ENCODE results near the gene SDE2. TPM values are rescaled to one million over a fixed set of nuclear protein-coding genes. Genes with fewer than 3 reads are reported as not detected.
"Not testable (repeated sequence)": the region's sequence is repeated elsewhere in the genome, so short reads cannot be mapped to it uniquely, and the experiment has no call there.

Gene SDE2
- total and polyA plus RNA-seq, 2 donors (not counting 1 experiment from before 2014, with no cell fraction given), result 10.0 to 26.0 TPM

GRCh38 chr1:226017070-226017469 lies 17.9 kb upstream of the SDE2 start:
- DNase-seq (no peak), ATAC-seq (ENCODE audit: low read depth) (no peak)
- no peaks in the 10 kb centered on the region for H3K27me3 ChIP-seq (replicated peaks in 1 of 4; ENCODE audit: control extremely low read depth in 1 of 4, control insufficient read depth in 3 of 4, insufficient read depth in 4 of 4, low read length in 3 of 4)
- no peaks in the 10 kb centered on the region for H4K20me1 ChIP-seq (ENCODE audit: control insufficient read depth, insufficient read depth, low read length, poor library complexity, severe bottlenecking)
- peak overlapping the region; percentile 25 for H2AFZ ChIP-seq (ENCODE audit: insufficient read depth, low read depth, low read length, poor library complexity, severe bottlenecking)
- H3K4me1 Mint-ChIP-seq, result peaks cover 4% of the 10 kb centered on the region
- no peaks in the 10 kb centered on the region for H3K27me3 Mint-ChIP-seq
- CTCF ChIA-PET, result interaction anchor here (1.1 to 1.3 kb wide), 2 partner anchors 12 to 48 kb away, joined by 3 read pairs; no protein-coding TSS in a partner anchor
- H3K79me2 ChIP-seq (ENCODE audit: control insufficient read depth, insufficient read depth, low read length), result no peaks in the 10 kb centered on the region
- no peak overlapping the region for H3K4me3 ChIP-seq (ENCODE audit: control extremely low read depth in 1 of 5, extremely low read depth in 1 of 5, insufficient read depth in 1 of 5, low read depth in 2 of 5, low read length in 4 of 5)
- no peaks in the 10 kb centered on the region for H3K36me3 ChIP-seq (replicated peaks in 1 of 2; ENCODE audit: control extremely low read depth in 1 of 2, control insufficient read depth in 1 of 2, extremely low read depth in 1 of 2, insufficient read depth in 2 of 2, low read length in 1 of 2)
- 29% methylated on average over 4 of the region's 6 CpGs for WGBS (ENCODE audit: insufficient coverage)
- intact Hi-C loops (cut with micrococcal nuclease), result no loop called here
- no peak overlapping the region for H3K4me2 ChIP-seq (replicated peaks; ENCODE audit: low read depth, low read length, poor library complexity, severe bottlenecking)
- no peaks in the 10 kb centered on the region for H3K4me1 ChIP-seq (ENCODE audit: control insufficient read depth in 2 of 2, insufficient read depth in 2 of 2, low read length in 2 of 2)
- H3K4me3 Mint-ChIP-seq, result no peak overlapping the region
- no peaks in the 10 kb centered on the region for H3K9me3 Mint-ChIP-seq (ENCODE audit: insufficient read depth)
- no peak overlapping the region for H3K9ac ChIP-seq (ENCODE audit: low read length)
- POLR2A ChIA-PET, result no interaction called here
- H3K27ac Mint-ChIP-seq, result no peak overlapping the region
- no peak overlapping the region for H3K27ac ChIP-seq (ENCODE audit: low read length in 2 of 2)
- H3K9me3 ChIP-seq (ENCODE audit: control extremely low read depth in 1 of 3, control insufficient read depth in 2 of 3, insufficient read depth in 1 of 3, low read length in 2 of 3), result no peaks in the 10 kb centered on the region
- TF ChIP-seq EZH2 (IDR thresholded peaks at IDR 0.05; ENCODE audit: borderline replicate concordance, insufficient read depth, low read depth, low read length, poor library complexity, severe bottlenecking), result no peak
- no peak for TF ChIP-seq CTCF (IDR thresholded peaks at IDR 0.05)

- Histone ChIP-seq H4K20me1 (ENCODE audit: control insufficient read depth, insufficient read depth, low read length, poor library complexity, severe bottlenecking) (no peaks in the 10 kb centered on the region), H3K9me3 (ENCODE audit: control extremely low read depth in 1 of 3, control insufficient read depth in 2 of 3, insufficient read depth in 1 of 3, low read length in 2 of 3) (no peaks in the 10 kb centered on the region), H2AFZ (ENCODE audit: insufficient read depth, low read depth, low read length, poor library complexity, severe bottlenecking) (no peak overlapping the region), H3K79me2 (ENCODE audit: control insufficient read depth, insufficient read depth, low read length) (no peaks in the 10 kb centered on the region), H3K4me1 (ENCODE audit: control insufficient read depth in 2 of 2, insufficient read depth in 2 of 2, low read length in 2 of 2) (peaks cover 2 to 3% of the 10 kb centered on the region in 2 donors), H3K4me3 (ENCODE audit: control extremely low read depth in 1 of 5, extremely low read depth in 1 of 5, insufficient read depth in 1 of 5, low read depth in 2 of 5, low read length in 4 of 5) (no peak overlapping the region), H3K4me2 (replicated peaks; ENCODE audit: low read depth, low read length, poor library complexity, severe bottlenecking) (no peak overlapping the region), H3K27me3 (replicated peaks in 1 of 4; ENCODE audit: control extremely low read depth in 1 of 4, control insufficient read depth in 3 of 4, insufficient read depth in 4 of 4, low read length in 3 of 4) (no peaks in the 10 kb centered on the region), H3K27ac (ENCODE audit: low read length in 2 of 2) (no peak overlapping the region), H3K36me3 (replicated peaks in 1 of 2; ENCODE audit: control extremely low read depth in 1 of 2, control insufficient read depth in 1 of 2, extremely low read depth in 1 of 2, insufficient read depth in 2 of 2, low read length in 1 of 2) (no peaks in the 10 kb centered on the region), H3K9ac (ENCODE audit: low read length) (no peak overlapping the region)
- no CpG with 5 or more reads among the region's 5 CpGs for WGBS (ENCODE audit: insufficient coverage)
- POLR2A ChIA-PET, result no interaction called here
- intact Hi-C loops (cut with micrococcal nuclease), result no loop called here
- Mint-ChIP-seq H3K27ac (no peak overlapping the region), H3K4me3 (no peak overlapping the region), H3K9me3 (ENCODE audit: insufficient read depth) (no peaks in the 10 kb centered on the region), H3K4me1 (no peaks in the 10 kb centered on the region), H3K27me3 (no peaks in the 10 kb centered on the region)
- TF ChIP-seq CTCF (IDR thresholded peaks at IDR 0.05) (no peak), EZH2 (IDR thresholded peaks at IDR 0.05; ENCODE audit: borderline replicate concordance, insufficient read depth, low read depth, low read length, poor library complexity, severe bottlenecking) (no peak)
- ATAC-seq (ENCODE audit: low read depth) (no peak), DNase-seq (no peak)
- CTCF ChIA-PET, result no interaction called here
Observed at GRCh38 chr1:226009650-226010044, 10.5 kb upstream of the SDE2 start.

GRCh38 chr1:226007126-226007892 lies 8.2 kb upstream of the SDE2 start:
- H3K9me3 ChIP-seq (ENCODE audit: control extremely low read depth in 1 of 3, control insufficient read depth in 2 of 3, insufficient read depth in 1 of 3, low read length in 2 of 3); H3K9me3 Mint-ChIP-seq (ENCODE audit: insufficient read depth); H3K79me2 ChIP-seq (ENCODE audit: control insufficient read depth, insufficient read depth, low read length); ATAC-seq (ENCODE audit: low read depth); H3K27me3 ChIP-seq (replicated peaks in 1 of 4; ENCODE audit: control extremely low read depth in 1 of 4, control insufficient read depth in 3 of 4, insufficient read depth in 4 of 4, low read length in 3 of 4); H3K4me2 ChIP-seq (replicated peaks; ENCODE audit: low read depth, low read length, poor library complexity, severe bottlenecking); H3K9ac ChIP-seq (ENCODE audit: low read length); DNase-seq; H4K20me1 ChIP-seq (ENCODE audit: control insufficient read depth, insufficient read depth, low read length, poor library complexity, severe bottlenecking); H3K27me3 Mint-ChIP-seq; H3K4me3 Mint-ChIP-seq; H3K4me3 ChIP-seq (ENCODE audit: control extremely low read depth in 1 of 5, extremely low read depth in 1 of 5, insufficient read depth in 1 of 5, low read depth in 2 of 5, low read length in 4 of 5); H3K27ac ChIP-seq (ENCODE audit: low read length in 2 of 2); intact Hi-C loops (cut with micrococcal nuclease); H2AFZ ChIP-seq (ENCODE audit: insufficient read depth, low read depth, low read length, poor library complexity, severe bottlenecking); H3K36me3 ChIP-seq (replicated peaks in 1 of 2; ENCODE audit: control extremely low read depth in 1 of 2, control insufficient read depth in 1 of 2, extremely low read depth in 1 of 2, insufficient read depth in 2 of 2, low read length in 1 of 2): not testable (repeated sequence)
- peak overlapping the region; percentile 73 for H3K27ac Mint-ChIP-seq
- 96% methylated on average over 7 of the region's 12 CpGs for WGBS (ENCODE audit: insufficient coverage)
- ChIA-PET POLR2A (interaction anchor here (0.7 kb wide), 2 partner anchors 53 to 66 kb away, joined by 3 to 4 read pairs; no protein-coding TSS in a partner anchor), CTCF (interaction anchor here (3.9 kb wide), 1 partner anchor 21 kb away, joined by 18 read pairs; no protein-coding TSS in a partner anchor)
- peaks cover 26 to 27% of the 10 kb centered on the region in 2 donors for H3K4me1 ChIP-seq (ENCODE audit: control insufficient read depth in 2 of 2, insufficient read depth in 2 of 2, low read length in 2 of 2)
- H3K4me1 Mint-ChIP-seq, result peaks cover 22% of the 10 kb centered on the region

Measured in B cell (primary cell).